Progenitor cell of endocrine pancreas (in vitro differentiated cells): ENCODE data around the gene NATD1. TPM values are rescaled to one million over a fixed set of nuclear protein-coding genes. Genes with fewer than 3 reads are reported as not detected.

Source experiments
- DNase-seq: peaks from one replicate; pipeline ENCODE4 v3.0.0; 2021; ENCODE audit warnings: low spot score; ENCODE audit not compliant: unreplicated experiment
- H3K27ac Mint-ChIP-seq: 2 replicates; pipeline ENCODE4 v1.8.0; 2021; ENCODE audit warnings: mild to moderate bottlenecking, moderate library complexity, mixed read lengths
- H3K27me3 Mint-ChIP-seq: 2 replicates; pipeline ENCODE4 v1.8.0; 2021; ENCODE audit warnings: mixed read lengths
- H3K36me3 Mint-ChIP-seq: 2 replicates; pipeline ENCODE4 v1.8.0; 2022; ENCODE audit warnings: mixed read lengths; ENCODE audit not compliant: insufficient read depth
- H3K4me1 Mint-ChIP-seq: 2 replicates; pipeline ENCODE4 v1.8.0; 2021; ENCODE audit warnings: low read depth, mixed read lengths
- H3K4me3 Mint-ChIP-seq: 2 replicates; pipeline ENCODE4 v1.8.0; 2021; ENCODE audit warnings: low read depth, mild to moderate bottlenecking, moderate library complexity, mixed read lengths
- H3K9me3 Mint-ChIP-seq: 2 replicates; pipeline ENCODE4 v1.8.0; 2021; ENCODE audit warnings: low read depth, mixed read lengths
- CTCF ChIP-seq: fragments of 200-600 bp; sonication (generic); IDR thresholded peaks from one replicate; pipeline ENCODE4 v1.5.0; 2021; ENCODE audit warnings: antibody characterized with exemption, mild to moderate bottlenecking; ENCODE audit not compliant: unreplicated experiment
- total RNA-seq: library from RNA; stranded (reverse); gene quantifications from 2 replicates; pipeline ENCODE4 v1.2.1, GENCODE V29; 2021

NATD1 gene
- total RNA-seq, 1 donor from 2014 or later: 13.5 TPM

DNA sequence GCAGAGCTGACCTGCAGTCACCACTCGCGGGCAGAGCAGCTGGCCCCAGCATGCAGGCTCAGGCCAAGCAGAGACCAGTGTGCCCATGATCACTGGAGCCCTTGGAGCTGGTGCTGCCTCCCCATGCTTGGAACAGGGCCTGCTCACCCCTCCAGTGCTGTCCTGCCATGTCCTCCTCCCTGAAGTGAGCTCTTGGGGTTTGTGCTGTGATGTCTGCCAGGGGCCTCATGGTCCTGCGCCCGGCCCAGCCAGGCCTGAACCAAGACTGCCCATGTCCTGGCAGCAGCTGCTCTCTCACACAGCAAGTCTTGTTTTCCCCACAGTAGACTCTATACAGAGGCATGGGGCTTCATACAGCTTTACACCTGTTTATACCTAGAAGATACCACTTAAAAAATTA is 63.8 kb downstream of the NATD1 start:
- Mint-ChIP-seq H3K4me1 (no peaks in the 10 kb centered on the region), H3K9me3 (no peaks in the 10 kb centered on the region), H3K4me3 (no peak overlapping the region), H3K27me3 (no peaks in the 10 kb centered on the region), H3K36me3 (peaks cover 13% of the 10 kb centered on the region), H3K27ac (no peak overlapping the region)
- no peak for TF ChIP-seq CTCF
- DNase-seq: no peak

Other genes starting within 250 kb of the NATD1 start
- 368 and 373 TPM in 2 replicates for gene USP22, start 210.4 kb downstream of the NATD1 start, total RNA-seq
- gene DHRS7B, start 126.4 kb downstream of the NATD1 start, total RNA-seq: 18.0 and 19.9 TPM in 2 replicates
- 22.2 and 22.6 TPM in 2 replicates for gene TMEM11, start 39.2 kb downstream of the NATD1 start, total RNA-seq
- gene MAP2K3, start 31.3 kb upstream of the NATD1 start, total RNA-seq: 24.7 and 26.2 TPM in 2 replicates
- gene KCNJ12, start 122.9 kb upstream of the NATD1 start, total RNA-seq: 0.10 and 0.29 TPM in 2 replicates